Right ventricle myocardium inferior (tissue), 1 donor: Measurements from ENCODE around the gene TRIM65. TPM values are rescaled to one million over a fixed set of nuclear protein-coding genes. Genes with fewer than 3 reads are reported as not detected.

Experiments used
- ATAC-seq: fragments of 200-7000 bp; cut with Tn5 transposase; one replicate; pipeline ENCODE4 v1.9.1; 2020; ENCODE audit warnings: mild to moderate bottlenecking, moderate library complexity
- DNase-seq: peaks from one replicate; pipeline ENCODE4 v3.0.0; 2021; ENCODE audit errors: missing footprints
- intact Hi-C: fragments of 100-400 bp; cut with DNase I; formaldehyde crosslinking; loops from one replicate; pipeline ENCODE4 v1.11.0; 2022
- total RNA-seq: library from RNA; stranded (reverse); fragmentation: NEBNext Ultra II Directional; extraction: Animal tissue kit (Norgen Biotek cat#: 25700); gene quantifications from one replicate; pipeline ENCODE4 v1.2.1, GENCODE V29; 2021
- donor health status: DM: no; HTN: yes; CAD: no; lungs with severe emphysema.

TRIM65 gene
- total RNA-seq, 1 donor from 2014 or later: 11.3 TPM

GRCh38 chr17:75920045-75920560 lies 23.4 kb upstream of the TRIM65 start:
- ATAC-seq (no peak), DNase-seq (no peak)
- intact Hi-C loops: no loop called here

- DNase-seq: peak; percentile 72
- intact Hi-C loops: no loop called here
- ATAC-seq: no peak
Observed at GRCh38 chr17:75919611-75920010, 22.9 kb upstream of the TRIM65 start.

DNA sequence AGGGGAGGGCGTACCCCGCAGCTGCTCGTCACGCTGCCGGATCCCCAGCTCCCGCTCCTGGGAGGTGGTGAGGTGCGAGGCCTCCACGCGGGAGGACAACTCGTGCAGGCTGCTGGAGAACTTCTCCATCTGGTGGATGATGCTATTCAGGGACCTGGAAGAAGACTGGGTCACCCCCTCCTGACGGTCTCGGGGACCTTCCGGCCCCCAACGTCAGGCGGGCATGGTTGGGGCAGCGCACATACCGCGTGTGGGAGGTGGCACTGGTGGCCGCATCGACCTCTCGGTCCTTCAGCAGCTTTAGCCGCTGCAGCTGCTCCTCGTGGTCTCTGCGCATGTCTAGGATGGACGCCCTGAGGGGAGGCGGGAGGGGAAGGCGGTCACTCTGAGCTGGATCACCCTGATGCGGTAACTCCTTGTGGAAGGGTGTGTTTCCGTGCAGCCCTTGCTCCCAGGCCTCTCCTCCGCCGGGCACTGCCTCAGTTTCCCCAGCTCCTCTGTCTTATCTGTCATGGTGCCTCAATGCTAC lies 21.2 kb upstream of the TRIM65 start:
- DNase-seq: no peak
- ATAC-seq: no peak
- intact Hi-C loops: no loop called here

GRCh38 chr17:75917141-75917916 lies 20.6 kb upstream of the TRIM65 start:
- DNase-seq (no peak), ATAC-seq (no peak)
- intact Hi-C loops: no loop called here

GRCh38 chr17:75915268-75915667 lies 18.5 kb upstream of the TRIM65 start:
- no peak for DNase-seq
- ATAC-seq: no peak
- intact Hi-C loops: no loop called here

DNA sequence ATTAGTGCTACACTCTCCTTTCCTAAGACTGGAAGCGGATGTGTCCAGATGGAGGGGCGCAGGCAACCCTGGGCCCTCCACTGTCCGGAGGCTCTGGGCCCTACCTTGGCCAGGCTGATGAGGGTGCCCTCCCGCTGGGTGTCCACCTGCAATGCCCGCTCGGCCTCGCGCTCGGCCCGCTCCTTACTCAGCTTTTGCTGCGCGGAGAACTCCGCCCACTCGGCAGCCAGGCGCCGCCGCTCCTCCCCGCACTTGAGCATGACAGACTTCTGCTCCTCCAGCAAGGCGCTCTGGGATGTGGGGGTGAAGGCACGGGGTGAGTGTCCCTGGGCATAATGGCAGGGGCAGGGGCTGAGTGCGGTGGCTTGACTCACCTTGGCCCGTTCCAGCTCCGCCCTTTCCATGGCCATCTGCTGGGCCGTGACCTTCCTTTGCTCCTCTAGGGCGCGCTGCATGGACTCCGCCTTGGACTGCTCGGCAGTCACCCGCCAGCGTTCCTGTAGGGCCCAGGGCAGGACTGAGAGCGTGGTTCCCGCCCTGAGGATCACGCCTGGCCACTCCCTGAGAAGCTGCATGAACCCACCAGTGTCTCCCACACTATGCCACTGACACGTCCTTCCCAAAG lies 18.0 kb upstream of the TRIM65 start:
- no peak for ATAC-seq
- intact Hi-C loops: no loop called here

DNA sequence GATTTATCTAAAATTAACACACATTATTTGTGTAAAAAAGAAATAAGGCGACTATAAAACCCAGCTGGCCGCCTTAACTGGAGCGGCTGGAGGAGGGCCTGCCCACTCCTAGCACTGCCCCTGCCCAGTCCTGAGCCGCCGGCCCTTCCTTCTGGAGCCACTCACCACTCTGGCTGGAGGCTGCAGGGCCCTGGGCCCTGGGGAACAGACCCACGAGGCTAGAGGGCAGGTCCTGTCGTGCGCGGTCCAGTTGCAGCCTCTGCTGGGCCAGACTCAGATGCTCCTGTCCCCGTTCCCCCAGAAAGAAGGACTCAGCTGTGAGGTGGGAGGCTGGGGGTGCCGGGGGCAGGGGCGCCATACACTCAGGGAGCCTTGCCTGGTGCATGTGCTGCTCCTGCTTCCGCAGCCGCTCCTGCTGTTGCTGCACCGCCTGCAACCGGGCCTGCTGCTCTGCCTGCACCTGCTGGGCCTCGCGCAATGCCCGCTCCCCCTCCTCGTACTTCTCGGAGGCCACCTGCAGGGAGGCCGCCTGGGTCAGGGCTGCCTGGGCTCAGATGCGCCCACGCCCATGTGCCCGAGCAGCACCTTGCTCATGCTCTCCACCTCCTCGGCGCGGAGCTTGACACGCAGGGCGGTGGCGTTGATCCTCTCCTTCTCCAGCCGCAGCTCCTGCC lies 16.9 kb upstream of the TRIM65 start:
- intact Hi-C loops: no loop called here
- DNase-seq (no peak), ATAC-seq (no peak)

More for the DNA sequence above, 18.0 kb upstream of the TRIM65 start:
- no peak for DNase-seq

GRCh38 chr17:75910699-75911098 lies 13.9 kb upstream of the TRIM65 start:
- no peak for DNase-seq
- intact Hi-C loops: no loop called here
- no peak for ATAC-seq

DNA sequence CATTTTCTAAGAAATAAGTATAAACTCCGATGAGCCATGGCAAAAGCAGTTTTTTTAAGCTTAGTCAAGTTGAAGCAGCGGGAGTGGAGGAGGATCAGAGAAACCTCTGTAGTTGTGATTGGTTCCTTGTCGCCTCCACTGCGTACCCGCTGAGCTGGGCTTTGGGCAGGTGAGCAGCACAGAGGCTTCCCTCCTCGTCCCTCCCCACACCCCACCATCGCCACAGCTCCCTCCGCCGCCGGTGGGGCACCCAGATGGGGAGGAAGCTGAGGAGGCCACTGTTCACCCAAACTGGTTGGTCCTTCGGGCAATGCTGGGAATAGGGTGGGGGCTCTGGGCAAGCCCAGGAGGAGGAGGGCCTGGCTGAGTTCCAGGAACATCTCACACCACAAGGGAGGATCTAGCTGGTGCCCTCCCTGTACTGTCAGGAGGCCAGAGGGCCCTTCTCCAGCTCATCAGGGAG lies 13.1 kb upstream of the TRIM65 start:
- ATAC-seq: peak; percentile 14
- no peak for DNase-seq
- intact Hi-C loops: no loop called here

- ATAC-seq (no peak), DNase-seq (no peak)
- intact Hi-C loops: no loop called here
Observed at GRCh38 chr17:75909051-75909811, 12.5 kb upstream of the TRIM65 start.

DNA sequence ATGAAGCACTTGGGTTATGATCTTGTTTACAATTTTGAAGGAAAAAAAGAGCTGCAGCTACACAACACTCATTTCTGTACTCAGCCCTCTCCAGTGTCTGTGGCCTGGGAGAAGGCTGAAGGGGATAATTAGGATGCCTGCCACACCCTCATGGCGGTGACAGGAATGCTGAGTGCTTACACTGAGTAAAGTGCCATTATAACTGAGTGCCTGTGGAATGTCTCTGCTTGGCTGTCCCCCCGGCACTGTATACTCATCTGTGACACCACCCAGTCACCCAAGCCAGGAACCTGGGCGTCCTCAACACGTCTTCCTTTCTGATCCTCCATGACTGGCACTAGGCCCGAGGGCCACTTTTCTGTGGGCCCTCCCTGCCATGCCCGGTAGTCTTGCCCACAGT lies 11.4 kb upstream of the TRIM65 start:
- intact Hi-C loops: no loop called here
- peak; percentile 84 for DNase-seq
- peak; percentile 74 for ATAC-seq

DNA sequence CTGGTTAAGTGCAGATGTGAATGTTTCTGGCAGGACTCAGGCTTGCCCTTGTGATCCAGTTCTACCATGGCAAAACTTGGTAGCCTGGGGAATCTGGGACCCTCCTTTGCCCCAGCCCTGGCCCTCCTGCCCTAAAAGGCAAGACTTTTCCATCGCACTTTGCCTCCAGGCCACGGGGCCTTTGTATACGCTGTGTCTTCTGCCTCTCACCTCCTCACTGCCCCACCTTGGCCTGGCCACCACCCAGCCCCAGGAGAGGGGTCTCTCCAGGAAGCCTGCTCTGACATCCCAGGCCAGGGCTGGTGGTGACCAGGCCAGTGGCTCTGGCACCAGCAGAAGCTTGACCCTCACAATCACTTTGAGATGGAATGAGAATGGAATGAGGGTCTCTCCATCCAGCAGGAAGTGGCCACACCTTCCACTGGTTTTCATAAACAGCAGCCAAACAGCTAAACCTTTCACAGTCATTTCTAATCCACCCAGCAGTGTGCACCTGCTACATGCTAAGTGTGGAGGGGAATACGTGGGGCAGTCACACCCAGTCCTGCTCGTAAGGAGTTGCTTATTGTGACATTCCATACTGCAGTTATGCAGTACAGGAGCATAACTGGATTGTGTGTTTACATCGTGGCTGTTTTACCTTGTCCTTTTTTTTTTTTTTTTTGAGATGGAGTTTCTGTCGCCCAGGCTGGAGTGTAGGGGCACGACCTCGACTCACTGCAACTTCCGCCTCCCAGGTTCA lies 9.6 kb upstream of the TRIM65 start:
- intact Hi-C loops: no loop called here
- DNase-seq (no peak), ATAC-seq (no peak)

DNA sequence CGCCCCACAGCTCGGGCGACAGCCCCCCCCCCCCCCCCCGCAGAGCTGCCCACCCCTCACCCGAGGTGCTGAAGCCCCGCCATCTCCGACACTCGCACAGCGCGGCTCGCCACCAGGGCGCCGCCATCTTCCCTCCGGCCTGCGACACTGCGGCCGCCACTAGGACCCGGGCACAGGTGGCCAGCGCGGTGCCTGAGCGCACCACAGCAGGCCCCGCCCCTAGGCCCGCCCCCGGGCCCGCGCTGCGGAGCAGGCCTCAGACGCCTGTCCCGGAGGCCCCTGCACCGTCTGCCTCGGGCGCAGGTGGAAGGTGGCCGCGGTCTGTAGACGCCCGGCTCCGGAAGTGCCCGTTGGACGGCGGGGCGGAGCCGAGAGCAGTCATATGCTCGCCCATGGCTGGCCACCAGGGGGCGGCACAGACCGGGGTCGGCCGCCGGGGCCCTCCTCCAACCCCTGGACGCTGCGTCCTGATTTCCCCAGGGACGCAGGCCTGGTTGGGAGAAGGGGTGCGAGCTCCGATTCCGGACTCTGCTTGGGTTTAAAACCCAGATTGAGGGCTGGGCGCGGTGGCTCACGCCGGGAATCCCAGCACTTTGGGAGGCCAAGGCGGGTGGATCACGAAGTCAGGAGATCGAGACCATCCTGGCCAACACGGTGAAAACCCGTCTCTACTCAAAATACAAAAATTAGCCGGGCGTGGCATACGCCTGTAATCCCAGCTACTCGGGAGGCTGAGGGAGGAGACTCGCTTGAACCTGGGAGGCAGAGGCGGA lies 8.2 kb upstream of the TRIM65 start, which contains the start of gene MRPL38:
TSS of gene MRPL38 (minus strand) at position 136 of the 773 bp plus-strand sequence. CDS start at position 127, 9 bp downstream.
- ATAC-seq (peak; percentile 95), DNase-seq (peak; percentile 97)
- intact Hi-C loops: loop anchor here (1.0 kb wide), 2 partner anchors 74 to 100 kb away; partner anchors contain the start of genes ACOX1 and TEN1

GRCh38 chr17:75902406-75902805 lies 5.7 kb upstream of the TRIM65 start:
- DNase-seq (no peak), ATAC-seq (no peak)
- intact Hi-C loops: no loop called here

DNA sequence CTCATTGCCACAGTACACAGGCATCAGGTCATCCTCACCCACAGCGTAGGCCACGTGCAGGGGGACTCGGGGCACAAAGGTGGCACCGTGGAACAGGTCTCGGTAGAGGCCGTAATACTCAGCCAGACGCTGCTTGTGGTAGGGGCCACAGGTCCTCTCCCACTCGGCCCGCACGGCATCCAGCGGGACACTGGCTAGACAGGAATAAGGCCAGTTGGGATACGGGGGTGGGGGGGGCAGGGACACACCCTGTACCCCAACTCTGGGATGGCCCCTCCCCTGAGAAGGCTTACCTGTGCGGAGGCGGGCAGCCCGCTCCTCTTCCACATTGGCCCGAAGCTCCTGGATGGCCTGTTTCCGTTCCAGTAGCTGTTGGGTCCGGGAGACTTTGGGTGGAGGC lies 5.0 kb upstream of the TRIM65 start:
- intact Hi-C loops: no loop called here
- DNase-seq (no peak), ATAC-seq (no peak)

- ATAC-seq: no peak
- DNase-seq: no peak
- intact Hi-C loops: no loop called here
Observed at GRCh38 chr17:75900691-75901533, 4.2 kb upstream of the TRIM65 start.
